HL-60 (cell line): Measurements from ENCODE around the gene TUBA1C.
"Not testable (repeated sequence)": the region's sequence is repeated elsewhere in the genome, so short reads cannot be mapped to it uniquely, and the experiment has no call there.

Experiments
- DNase-seq, 2 experiments: peaks; one replicate each; pipeline ENCODE4 v3.0.0-alpha.2; 2010 to 2020; ENCODE audit warnings: low read depth in 1 of 2, low spot score in 1 of 2
- H3K27ac ChIP-seq: fragments of 250-450 bp; sonication (Bioruptor Pico); replicated peaks from 2 replicates; pipeline ENCODE4 v1.5.1; 2020; ENCODE audit warnings: mild to moderate bottlenecking, moderate library complexity
- H3K27me3 ChIP-seq: fragments of 250-450 bp; sonication (Bioruptor Pico); 2 replicates; pipeline ENCODE4 v1.5.1; 2021; ENCODE audit warnings: mild to moderate bottlenecking, moderate library complexity; ENCODE audit not compliant: insufficient read depth, poor library complexity, severe bottlenecking
- H3K4me3 ChIP-seq: replicated peaks from 2 replicates; pipeline ENCODE4 v1.5.1; 2011; ENCODE audit warnings: mild to moderate bottlenecking, control low read depth, low read length; ENCODE audit not compliant: insufficient read depth
- GABPA ChIP-seq: IDR thresholded peaks from 2 replicates; pipeline ENCODE4 v1.6.1; 2012; ENCODE audit warnings: low read depth
- POLR2AphosphoS5 ChIP-seq: IDR thresholded peaks from 2 replicates; pipeline ENCODE4 v1.6.1; 2012; ENCODE audit warnings: low read depth
- REST ChIP-seq: IDR thresholded peaks from 2 replicates; pipeline ENCODE4 v1.6.1; 2012; ENCODE audit warnings: low read depth; ENCODE audit not compliant: insufficient replicate concordance
- SPI1 ChIP-seq: IDR thresholded peaks from 2 replicates; pipeline ENCODE4 v1.6.1; 2012; ENCODE audit warnings: low read depth, mild to moderate bottlenecking, borderline replicate concordance
- TF ChIP-seq, protein P1 (sequence below): IDR thresholded peaks from one replicate; pipeline ENCODE4 v1.5.1; 2011; ENCODE audit warnings: low read length, control low read depth, inconsistent platforms; ENCODE audit not compliant: insufficient read depth

TUBA1C gene

DNA sequence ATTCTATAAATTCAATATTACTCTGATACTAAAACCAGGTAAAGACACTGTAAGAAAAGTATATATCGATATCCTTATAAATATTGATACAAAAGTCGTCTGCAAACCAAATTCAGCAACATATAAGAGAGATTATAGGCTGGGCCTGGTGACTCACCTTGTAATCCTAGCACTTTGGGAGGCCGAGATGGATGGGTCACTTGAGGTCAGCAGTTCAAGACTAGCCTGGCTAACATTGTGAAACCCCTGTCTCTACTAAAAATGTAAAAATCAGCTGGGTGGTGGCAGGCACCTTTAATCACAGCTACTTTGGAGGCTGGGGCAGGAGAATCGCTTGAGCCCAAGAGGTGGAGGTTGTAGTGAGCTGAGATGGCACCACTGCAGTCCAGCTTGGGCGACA is 13.5 kb upstream of the TUBA1C start:
- DNase-seq, result no peak

GRCh38 chr12:49253033-49253623 is 11.8 kb upstream of the TUBA1C start:
- DNase-seq, result no peak

More for the DNA sequence above, 13.5 kb upstream of the TUBA1C start:
- H3K27ac ChIP-seq, result no peak overlapping the region
- TF ChIP-seq REST (no peak), POLR2AphosphoS5 (no peak), SPI1 (no peak), GABPA (no peak)
- TF ChIP-seq, protein P1, sequence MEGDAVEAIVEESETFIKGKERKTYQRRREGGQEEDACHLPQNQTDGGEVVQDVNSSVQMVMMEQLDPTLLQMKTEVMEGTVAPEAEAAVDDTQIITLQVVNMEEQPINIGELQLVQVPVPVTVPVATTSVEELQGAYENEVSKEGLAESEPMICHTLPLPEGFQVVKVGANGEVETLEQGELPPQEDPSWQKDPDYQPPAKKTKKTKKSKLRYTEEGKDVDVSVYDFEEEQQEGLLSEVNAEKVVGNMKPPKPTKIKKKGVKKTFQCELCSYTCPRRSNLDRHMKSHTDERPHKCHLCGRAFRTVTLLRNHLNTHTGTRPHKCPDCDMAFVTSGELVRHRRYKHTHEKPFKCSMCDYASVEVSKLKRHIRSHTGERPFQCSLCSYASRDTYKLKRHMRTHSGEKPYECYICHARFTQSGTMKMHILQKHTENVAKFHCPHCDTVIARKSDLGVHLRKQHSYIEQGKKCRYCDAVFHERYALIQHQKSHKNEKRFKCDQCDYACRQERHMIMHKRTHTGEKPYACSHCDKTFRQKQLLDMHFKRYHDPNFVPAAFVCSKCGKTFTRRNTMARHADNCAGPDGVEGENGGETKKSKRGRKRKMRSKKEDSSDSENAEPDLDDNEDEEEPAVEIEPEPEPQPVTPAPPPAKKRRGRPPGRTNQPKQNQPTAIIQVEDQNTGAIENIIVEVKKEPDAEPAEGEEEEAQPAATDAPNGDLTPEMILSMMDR, result no peak
- H3K4me3 ChIP-seq, result no peak overlapping the region
- no peaks in the 10 kb centered on the region for H3K27me3 ChIP-seq

GRCh38 chr12:49255456-49255855 is 9.4 kb upstream of the TUBA1C start:
- H3K4me3 ChIP-seq, DNase-seq, H3K27ac ChIP-seq, H3K27me3 ChIP-seq: not testable (repeated sequence)

More at GRCh38 chr12:49253033-49253623, 11.8 kb upstream of the TUBA1C start:
- Histone ChIP-seq H3K27me3 (no peaks in the 10 kb centered on the region), H3K27ac (no peak overlapping the region), H3K4me3 (no peak overlapping the region)
- TF ChIP-seq SPI1, result no peak

DNA sequence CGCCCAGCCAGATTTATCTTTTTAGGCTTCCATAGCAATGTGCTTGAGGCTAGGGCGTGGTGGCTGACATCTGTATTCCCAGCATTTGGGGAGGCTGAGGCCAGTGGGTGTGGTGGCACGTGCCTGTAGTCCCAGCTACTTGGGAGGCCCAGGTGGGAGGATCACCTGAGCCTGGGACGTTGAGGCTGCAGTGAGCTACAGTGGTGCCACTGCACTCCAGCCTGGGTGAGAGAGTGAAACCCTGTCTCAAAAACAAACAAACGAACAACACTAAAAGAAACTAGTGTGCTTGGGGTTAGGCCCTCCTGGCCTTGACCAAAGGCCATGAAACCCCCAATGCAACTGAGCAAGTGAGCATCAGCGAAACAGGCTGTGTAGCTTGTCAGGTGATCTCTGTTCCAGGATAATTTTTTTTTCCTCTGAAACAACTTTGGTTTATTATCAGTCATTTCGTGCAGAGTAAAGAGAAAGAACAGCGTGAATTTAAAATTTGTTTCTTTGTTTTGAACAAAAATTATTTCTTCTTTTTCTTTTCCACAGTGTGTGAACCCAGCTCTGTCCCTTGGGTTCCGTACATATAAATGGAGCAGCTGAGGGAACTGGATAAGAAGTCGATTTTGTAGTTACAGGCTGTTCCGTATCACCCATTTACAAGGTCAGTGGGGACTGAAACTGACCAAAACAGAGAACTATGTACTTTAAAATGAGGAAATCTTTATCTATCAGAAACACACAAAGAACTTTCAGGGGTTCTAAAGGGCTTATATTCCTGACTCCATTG is 8.8 kb upstream of the TUBA1C start:
- TF ChIP-seq REST, result no peak
- DNase-seq, result no peak
- Histone ChIP-seq H3K27ac (no peak overlapping the region), H3K4me3 (no peak overlapping the region), H3K27me3 (no peaks in the 10 kb centered on the region)

DNA sequence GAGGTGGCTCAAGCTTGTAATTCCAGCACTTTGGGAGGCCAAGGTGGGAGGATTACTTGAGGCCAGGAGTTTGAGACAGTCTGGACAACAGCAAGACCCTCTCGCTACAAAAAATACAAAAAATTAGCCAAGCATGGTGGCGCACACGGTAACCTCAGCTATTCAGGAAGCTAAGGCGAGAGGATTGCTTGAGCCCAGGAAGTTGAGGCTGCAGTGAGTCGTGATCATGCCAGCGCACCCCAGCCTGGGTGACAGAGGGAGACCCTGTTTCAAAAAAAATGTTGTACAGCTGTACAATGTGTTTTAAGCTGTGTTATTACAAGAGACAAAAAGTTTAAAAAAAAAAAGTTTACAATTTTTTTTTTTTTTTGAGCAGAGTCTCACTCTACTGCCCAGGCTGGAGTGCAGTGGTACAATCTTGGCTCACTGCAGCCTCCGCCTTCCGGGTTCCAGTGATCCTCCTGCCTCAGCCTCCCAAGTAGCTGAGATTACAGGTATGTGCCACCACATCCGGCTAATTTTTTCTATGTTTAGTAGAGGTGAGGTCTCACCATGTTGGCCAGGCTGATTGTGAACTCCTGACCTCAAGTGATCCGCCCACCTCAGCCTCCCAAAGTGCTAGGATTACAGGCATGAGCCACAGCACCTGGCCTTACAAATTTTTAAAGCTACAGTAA is 7.2 kb upstream of the TUBA1C start:
- not testable (repeated sequence) for H3K27me3 ChIP-seq, H3K27ac ChIP-seq

GRCh38 chr12:49259452-49259851 is 5.4 kb upstream of the TUBA1C start:
- no peak for DNase-seq
- H3K27ac ChIP-seq, result no peak overlapping the region

More for the DNA sequence above, 7.2 kb upstream of the TUBA1C start:
- DNase-seq, H3K4me3 ChIP-seq: not testable (repeated sequence)

More at GRCh38 chr12:49259452-49259851, 5.4 kb upstream of the TUBA1C start:
- no peaks in the 10 kb centered on the region for H3K27me3 ChIP-seq
- TF ChIP-seq, protein P1, result no peak
- no peak for TF ChIP-seq SPI1
- H3K4me3 ChIP-seq, result no peak overlapping the region
